Stimulated activated CD8-positive, alpha-beta memory T cell treated with anti-CD3 and anti-CD28 coated beads, Interleukin-7, amount 100 ng/mL, for 4 hours (primary cell): ENCODE data around the gene SDF2.
"Not testable (repeated sequence)": the region's sequence is repeated elsewhere in the genome, so short reads cannot be mapped to it uniquely, and the experiment has no call there.

ENCODE experiments used
- DNase-seq, 2 donors: peaks; one replicate each; pipeline ENCODE4 v3.0.0-alpha.2; 2020; ENCODE audit warnings: low read depth in 2 of 2

The SDF2 gene

GRCh38 chr17:28634206-28634865 is 27.4 kb downstream of the SDF2 start:
- no peak for DNase-seq

GRCh38 chr17:28626818-28627217 is 34.9 kb downstream of the SDF2 start:
- DNase-seq, result no peak

DNA sequence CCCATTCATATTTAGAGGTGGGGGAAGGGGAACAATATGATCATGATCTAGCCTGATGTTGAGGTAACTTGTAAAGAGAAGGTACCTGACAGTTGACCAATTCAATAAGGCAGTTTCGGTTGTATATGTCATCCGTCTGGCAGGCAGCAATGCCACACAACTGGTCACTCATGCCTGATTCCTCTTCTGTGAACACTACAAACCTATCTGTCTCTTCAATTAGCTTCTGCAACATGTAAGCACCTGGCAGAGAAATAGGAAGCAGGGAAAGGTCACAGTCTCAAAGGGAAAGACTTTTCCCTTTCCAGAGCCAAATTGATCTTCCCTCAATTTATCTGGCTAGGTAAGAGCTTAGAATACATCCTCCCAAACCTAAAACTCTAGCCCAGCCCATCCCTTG is 37.6 kb downstream of the SDF2 start:
- DNase-seq, result no peak

GRCh38 chr17:28623696-28624095 is 38.0 kb downstream of the SDF2 start:
- DNase-seq, result no peak

DNA sequence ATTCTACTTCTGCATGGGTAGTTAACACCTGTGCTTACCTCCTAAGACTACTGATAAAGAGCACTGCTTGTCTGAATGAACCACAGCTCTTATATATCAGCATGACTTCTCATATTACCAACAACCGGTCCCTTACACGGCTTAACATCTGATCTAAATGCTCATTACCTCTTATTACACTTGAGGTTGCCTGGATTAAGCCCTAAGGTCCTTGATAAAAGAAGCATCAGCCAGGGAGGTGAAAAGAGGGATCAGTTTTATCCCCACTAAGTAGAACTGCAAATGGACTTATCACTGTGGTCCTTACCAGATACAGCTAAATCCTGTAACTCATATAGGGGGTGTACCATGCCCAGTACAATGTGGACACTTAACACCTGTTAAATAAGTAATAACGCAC is 39.5 kb downstream of the SDF2 start:
- DNase-seq, result no peak

DNA sequence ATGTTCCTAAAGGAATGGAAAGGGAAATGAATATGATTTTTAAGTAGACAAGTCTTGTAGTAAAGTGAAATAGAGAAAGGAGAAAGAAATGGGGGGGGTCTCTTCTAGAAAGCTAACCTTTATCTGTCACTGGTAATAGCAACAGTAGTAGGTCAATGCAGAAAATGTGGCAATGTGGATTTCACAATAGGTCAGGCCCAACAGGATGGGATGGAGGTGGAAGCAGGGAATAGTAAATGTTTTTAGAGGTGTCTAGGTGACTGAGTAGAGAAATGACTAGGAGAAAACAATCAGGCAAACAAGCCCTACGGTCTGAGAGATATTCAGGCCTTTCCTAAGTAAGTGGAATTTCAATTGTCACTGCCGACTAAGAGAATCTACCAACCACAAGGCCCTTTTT is 41.7 kb downstream of the SDF2 start:
- DNase-seq, result no peak

GRCh38 chr17:28618464-28618863 is 43.2 kb downstream of the SDF2 start:
- no peak for DNase-seq

- no peak for DNase-seq
Observed at GRCh38 chr17:28616281-28616680, 45.4 kb downstream of the SDF2 start.

- DNase-seq, result no peak
Observed at GRCh38 chr17:28615260-28615940, 46.3 kb downstream of the SDF2 start.

GRCh38 chr17:28613931-28614381 is 47.8 kb downstream of the SDF2 start, which contains the start of gene RSKR:
Gene RSKR (minus strand): TSS chr17:28614185. CDS start chr17:28614161, 24 bp downstream.
- no peak for DNase-seq

DNA sequence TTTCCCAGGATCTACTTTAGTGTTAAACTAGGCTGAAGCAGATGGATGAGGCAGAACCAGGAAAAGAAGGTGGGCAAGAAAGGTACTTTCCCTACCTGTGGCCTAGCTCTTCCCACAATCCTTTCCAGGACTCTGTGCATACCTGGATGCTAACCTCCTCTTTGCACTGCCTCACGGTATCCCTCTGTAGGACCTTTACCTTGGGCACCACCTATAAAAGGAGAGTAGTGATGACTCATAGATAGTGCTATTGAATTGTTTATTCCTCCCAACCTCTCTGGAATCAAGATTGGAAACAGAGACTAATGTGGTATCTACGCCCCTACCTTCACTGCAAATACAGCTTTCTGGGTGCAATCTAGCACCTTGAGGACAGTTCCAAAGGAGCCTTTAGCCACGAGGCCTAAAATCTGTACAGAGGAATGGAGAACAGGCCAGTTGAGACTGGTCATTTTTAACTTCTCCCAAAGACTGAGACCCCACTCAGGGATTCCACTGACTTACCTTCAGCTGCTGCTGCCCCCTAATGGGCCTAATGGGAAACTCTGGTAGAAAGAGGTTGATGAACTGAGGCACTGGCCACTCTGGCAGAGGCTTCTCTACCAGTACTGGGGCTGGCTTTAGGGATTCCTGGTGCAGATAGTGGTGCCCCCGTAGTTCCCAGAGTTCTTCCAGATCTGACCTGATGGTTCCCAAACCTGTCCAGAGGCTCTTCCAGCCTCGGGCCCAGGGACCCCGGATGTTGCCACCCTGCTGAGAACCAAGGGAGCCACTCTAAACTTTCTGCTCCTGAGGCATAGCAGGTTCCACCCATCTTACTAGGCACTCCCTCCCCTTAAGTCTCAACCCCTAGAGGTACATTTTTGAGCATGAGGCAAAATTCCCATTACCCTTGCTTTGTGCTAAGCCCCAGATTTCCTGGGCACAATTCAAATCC is 48.5 kb downstream of the SDF2 start:
- DNase-seq, result peak in 1 of 2 donors; percentile 9

DNA sequence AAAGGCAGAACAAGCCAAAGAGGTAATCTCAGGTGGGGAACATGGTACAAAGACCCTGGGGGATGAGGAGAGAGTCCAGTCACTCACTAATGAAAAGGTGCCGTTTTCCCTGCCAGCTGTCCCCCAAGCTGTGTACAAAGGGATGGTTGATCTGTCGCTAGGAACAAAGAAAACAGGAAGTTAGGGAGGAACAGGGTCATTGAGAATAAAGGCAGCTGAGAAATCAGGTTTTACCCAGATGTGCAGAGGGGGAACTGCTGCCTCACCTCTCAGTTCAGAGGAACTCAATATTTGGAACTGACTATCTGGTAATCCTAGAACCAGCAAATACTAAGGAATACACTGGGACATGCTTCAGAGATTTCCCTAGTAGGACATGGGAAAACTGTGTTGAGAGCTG is 49.2 kb downstream of the SDF2 start:
- no peak for DNase-seq

DNA sequence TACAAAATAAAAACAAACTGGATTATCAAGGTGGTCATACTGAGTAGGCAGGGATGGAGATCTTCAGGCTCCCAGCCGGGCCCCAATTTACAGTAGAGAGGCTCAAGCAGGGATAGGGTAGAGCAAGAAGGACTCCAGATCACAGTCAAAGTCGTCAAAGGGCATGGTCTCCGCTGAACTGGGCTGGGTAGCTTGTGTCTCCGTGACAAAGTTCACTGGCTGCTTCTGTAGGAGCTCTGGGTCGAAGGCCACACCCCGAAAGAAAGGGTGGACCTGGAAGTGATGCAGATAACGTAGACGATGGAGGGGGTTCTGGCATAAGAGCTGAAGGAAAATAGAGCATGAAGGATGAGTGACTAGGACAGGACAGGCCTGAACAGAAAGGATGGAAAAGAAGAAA is 51.3 kb downstream of the SDF2 start:
- no peak for DNase-seq

GRCh38 chr17:28604031-28604430 is 57.7 kb downstream of the SDF2 start:
- DNase-seq, result not testable (repeated sequence)

DNA sequence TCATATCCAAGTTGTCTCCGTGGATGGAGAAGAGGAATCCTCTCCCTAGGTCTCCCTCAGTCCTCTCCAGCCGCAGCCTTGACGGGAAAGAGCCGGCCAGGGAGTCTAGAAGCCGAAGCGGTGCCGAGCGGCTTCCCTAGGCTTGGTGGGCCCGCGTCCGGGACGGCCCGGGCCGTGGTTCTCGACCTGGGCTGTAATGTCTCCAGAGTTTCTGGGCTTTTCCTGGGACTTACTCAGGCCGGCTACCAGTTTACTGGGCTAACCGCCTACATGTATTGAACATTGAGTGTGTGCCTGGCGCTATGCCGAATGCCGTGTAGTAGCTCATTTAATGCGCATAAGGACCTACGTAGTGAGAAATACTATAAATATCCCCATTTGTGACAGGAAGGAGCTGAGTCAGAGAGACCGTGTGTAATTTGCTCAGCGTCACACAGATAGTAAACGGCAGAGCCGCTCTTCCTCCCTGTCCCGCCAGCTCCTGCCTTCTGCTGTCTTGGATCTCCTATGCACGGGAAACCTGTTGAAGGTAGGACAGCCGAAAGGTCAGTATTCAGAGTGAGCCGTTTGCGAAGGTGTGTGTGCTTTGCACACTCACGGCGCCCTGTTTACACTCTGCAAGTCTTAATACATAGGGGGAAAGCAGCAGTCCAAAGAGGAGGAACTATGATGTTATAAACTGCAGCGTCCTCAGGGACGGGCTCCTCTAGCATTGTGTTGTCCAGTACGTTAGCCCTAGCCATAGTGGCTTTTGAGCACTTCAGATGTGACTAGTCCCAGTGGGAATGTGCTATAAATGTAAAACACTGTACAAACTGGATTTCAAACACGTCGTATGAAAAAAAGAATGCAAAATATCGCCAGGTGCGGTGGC is 62.2 kb downstream of the SDF2 start:
- peak; percentile 54 for DNase-seq

GRCh38 chr17:28598799-28599310 is 62.9 kb downstream of the SDF2 start, which contains the start of gene SPAG5:
Gene SPAG5 (minus strand): TSS chr17:28599025. CDS start chr17:28598946, 79 bp downstream.
- DNase-seq, result peak; percentile 85 to 90

GRCh38 chr17:28598389-28598788 is 63.3 kb downstream of the SDF2 start:
- no peak for DNase-seq
